GM21723 (cell line): ENCODE data around the gene SLCO3A1.
"Not testable (repeated sequence)": the region's sequence is repeated elsewhere in the genome, so short reads cannot be mapped to it uniquely, and the experiment has no call there.

ENCODE experiments used
- ATAC-seq: cut with Tn5 transposase; IDR thresholded peaks from one replicate; pipeline ENCODE4 v1.9.1; 2021; ENCODE audit warnings: mild to moderate bottlenecking, moderate library complexity; ENCODE audit not compliant: unreplicated experiment

SLCO3A1 gene

GRCh38 chr15:92028389-92028724 lies 174.8 kb downstream of the SLCO3A1 start:
- ATAC-seq, result no peak

- no peak for ATAC-seq
These were observed 176.3 kb downstream of the SLCO3A1 start for GRCh38 chr15:92029767-92030166.

- ATAC-seq, result no peak
These were observed 179.8 kb downstream of the SLCO3A1 start for GRCh38 chr15:92033314-92033713.

GRCh38 chr15:92033723-92034122 lies 180.2 kb downstream of the SLCO3A1 start:
- no peak for ATAC-seq

- no peak for ATAC-seq
These were observed 180.7 kb downstream of the SLCO3A1 start for GRCh38 chr15:92034227-92034626.

- ATAC-seq, result no peak
These were observed 182.0 kb downstream of the SLCO3A1 start for GRCh38 chr15:92035551-92035950.

- ATAC-seq, result no peak
These were observed 182.5 kb downstream of the SLCO3A1 start for GRCh38 chr15:92035961-92036360.

GRCh38 chr15:92037491-92037890 lies 184.0 kb downstream of the SLCO3A1 start:
- ATAC-seq, result no peak

GRCh38 chr15:92040350-92040749 lies 186.8 kb downstream of the SLCO3A1 start:
- ATAC-seq, result no peak

- ATAC-seq, result no peak
These were observed 187.9 kb downstream of the SLCO3A1 start for GRCh38 chr15:92041371-92041770.

GRCh38 chr15:92043283-92043682 lies 189.8 kb downstream of the SLCO3A1 start:
- no peak for ATAC-seq

- no peak for ATAC-seq
These were observed 190.8 kb downstream of the SLCO3A1 start for GRCh38 chr15:92044203-92044909.

- no peak for ATAC-seq
These were observed 194.4 kb downstream of the SLCO3A1 start for GRCh38 chr15:92047900-92048299.

- ATAC-seq, result no peak
These were observed 195.2 kb downstream of the SLCO3A1 start for GRCh38 chr15:92048739-92049138.

GRCh38 chr15:92049290-92049989 lies 195.9 kb downstream of the SLCO3A1 start:
- no peak for ATAC-seq

GRCh38 chr15:92050220-92050898 lies 196.9 kb downstream of the SLCO3A1 start:
- no peak for ATAC-seq

GRCh38 chr15:92051716-92052115 lies 198.2 kb downstream of the SLCO3A1 start:
- no peak for ATAC-seq

- no peak for ATAC-seq
These were observed 200.3 kb downstream of the SLCO3A1 start for GRCh38 chr15:92053753-92054316.

GRCh38 chr15:92056875-92057274 lies 203.4 kb downstream of the SLCO3A1 start:
- ATAC-seq, result no peak

- no peak for ATAC-seq
These were observed 205.8 kb downstream of the SLCO3A1 start for GRCh38 chr15:92059036-92059970.

- ATAC-seq, result not testable (repeated sequence)
These were observed 206.4 kb downstream of the SLCO3A1 start for GRCh38 chr15:92059971-92060311.
